Endothelial cell of umbilical vein (primary cell): ENCODE results near the gene SLC7A8. TPM values are rescaled to one million over a fixed set of nuclear protein-coding genes. Genes with fewer than 3 reads are reported as not detected.

ENCODE experiments used
- BruUV-seq: library from RNA; stranded (reverse); fragments of 400-500 nt; replicated peaks from 2 replicates; lab custom pipeline; 2021; lab: Mats Ljungman, UMichigan
- CTCF ChIA-PET: fragments of 300-600, 350-600 bp; sonication (Branson Sonifier 250); formaldehyde crosslinking; loops from one replicate; lab custom pipeline; 2021; ENCODE audit warnings: antibody characterized with exemption, inconsistent platforms; lab: Charles Lee
- POLR2A ChIA-PET: fragments of 300-600, 350-600 bp; sonication (Branson Sonifier 250); formaldehyde crosslinking; loops from one replicate; lab custom pipeline; 2021; ENCODE audit warnings: antibody characterized with exemption, inconsistent platforms; lab: Charles Lee
- DNase-seq: peaks from one replicate; pipeline ENCODE4 v3.0.0-alpha.2; 2011; ENCODE audit warnings: low read depth, low spot score
- FAIRE-seq: peaks from 2 replicates; lab custom pipeline; 2011; peaks lifted over from hg19 to GRCh38; lab: Jason Lieb, UNC
- H2AFZ ChIP-seq: 2 replicates; pipeline ENCODE4 v1.6.0; 2012; ENCODE audit warnings: low read depth, low read length, control low read depth, inconsistent platforms
- H3K27ac ChIP-seq: 2 replicates; pipeline ENCODE4 v1.5.1; 2011; ENCODE audit warnings: low read depth, mild to moderate bottlenecking, control low read depth, low read length, moderate library complexity; ENCODE audit not compliant: insufficient read depth
- H3K27me3 ChIP-seq, 2 experiments: 2 replicates each; pipeline versions ENCODE4 v1.6.0 to v1.6.1; 2011; ENCODE audit warnings: low read length in 2 of 2, mixed read lengths in 1 of 2; ENCODE audit not compliant: control insufficient read depth in 2 of 2, insufficient read depth in 2 of 2
- H3K36me3 ChIP-seq, 2 experiments: 2 replicates in 1 of 2; 3 replicates in 1 of 2; pipeline ENCODE4 v1.5.1; 2011; ENCODE audit warnings: low read length in 2 of 2, mild to moderate bottlenecking in 1 of 2, moderate library complexity in 1 of 2; ENCODE audit not compliant: control insufficient read depth in 2 of 2, insufficient read depth in 2 of 2; ENCODE audit errors: extremely low read depth in 1 of 2
- H3K4me1 ChIP-seq: 3 replicates; pipeline ENCODE4 v1.5.1; 2011; ENCODE audit warnings: mild to moderate bottlenecking, low read length; ENCODE audit not compliant: control insufficient read depth, insufficient read depth; ENCODE audit errors: extremely low read depth
- H3K4me2 ChIP-seq: 2 replicates; pipeline ENCODE4 v1.6.1; 2011; ENCODE audit warnings: low read length, control low read depth, mixed read lengths; ENCODE audit not compliant: insufficient read depth
- H3K4me3 ChIP-seq, 3 experiments: fragments of 200-600 bp in 1 of 3; sonication (generic), shearing (Covaris generic) in 1 of 3; replicated peaks in 1 of 3; 2 replicates each; pipeline ENCODE4 v1.5.1; 2011 to 2016; ENCODE audit warnings: control low read depth in 3 of 3, low read length in 3 of 3, mild to moderate bottlenecking in 2 of 3, inconsistent platforms in 1 of 3, low read depth in 1 of 3, moderate library complexity in 1 of 3; ENCODE audit not compliant: insufficient read depth in 1 of 3
- H3K79me2 ChIP-seq: 2 replicates; pipeline ENCODE4 v1.6.0; 2012; ENCODE audit warnings: low read length, inconsistent platforms; ENCODE audit not compliant: control insufficient read depth, insufficient read depth
- H3K9ac ChIP-seq: replicated peaks from 2 replicates; pipeline ENCODE3; 2011; ENCODE audit warnings: low read length, control low read depth; ENCODE audit not compliant: insufficient read depth; ENCODE audit errors: extremely low read depth
- H3K9me1 ChIP-seq: replicated peaks from 3 replicates; pipeline ENCODE4 v1.6.0; 2011; ENCODE audit warnings: mild to moderate bottlenecking, low read length; ENCODE audit not compliant: control insufficient read depth, insufficient read depth; ENCODE audit errors: extremely low read depth
- H3K9me3 ChIP-seq: replicated peaks from 2 replicates; pipeline ENCODE4 v1.5.1; 2012; ENCODE audit warnings: low read length, inconsistent platforms; ENCODE audit not compliant: control insufficient read depth, insufficient read depth
- H4K20me1 ChIP-seq: replicated peaks from 2 replicates; pipeline ENCODE3; 2011; ENCODE audit warnings: mild to moderate bottlenecking, low read length; ENCODE audit not compliant: control insufficient read depth, insufficient read depth; ENCODE audit errors: extremely low read depth
- CTCF ChIP-seq, 2 donors: IDR thresholded peaks; 1 replicate in 1 of 2; 2 replicates in 1 of 2; pipeline ENCODE4 v1.5.1; 2011; ENCODE audit warnings: low read length in 2 of 2, mild to moderate bottlenecking in 2 of 2, moderate library complexity in 2 of 2, control low read depth in 1 of 2, inconsistent platforms in 1 of 2, low read depth in 1 of 2; ENCODE audit not compliant: insufficient read depth in 1 of 2; ENCODE audit errors: extremely low read depth in 1 of 2
- EZH2 ChIP-seq: IDR thresholded peaks from 2 replicates; pipeline ENCODE4 v1.6.1; 2012; ENCODE audit warnings: borderline replicate concordance, low read depth, mild to moderate bottlenecking, moderate library complexity, low read length, inconsistent platforms; ENCODE audit not compliant: severe bottlenecking
- FOS ChIP-seq: IDR thresholded peaks from 2 replicates; pipeline ENCODE4 v1.6.1; 2011; ENCODE audit warnings: mild to moderate bottlenecking, low read length, moderate library complexity, borderline replicate concordance; ENCODE audit not compliant: insufficient read depth
- GATA2 ChIP-seq: IDR thresholded peaks from 2 replicates; pipeline ENCODE4 v1.7.0; 2011; ENCODE audit warnings: low read depth, mild to moderate bottlenecking, moderate library complexity, mixed read lengths, low read length; ENCODE audit not compliant: insufficient read length, insufficient read depth
- JUN ChIP-seq: IDR thresholded peaks from 2 replicates; pipeline ENCODE4 v1.6.1; 2011; ENCODE audit warnings: borderline replicate concordance, low read depth; ENCODE audit not compliant: insufficient read length, insufficient read depth
- MAX ChIP-seq: IDR thresholded peaks from 2 replicates; pipeline ENCODE4 v1.6.1; 2011; ENCODE audit not compliant: insufficient read depth, insufficient read length
- MYC ChIP-seq: IDR thresholded peaks from one replicate; pipeline ENCODE4 v1.6.1; 2011; ENCODE audit warnings: mild to moderate bottlenecking, low read depth, low read length
- POLR2A ChIP-seq: IDR thresholded peaks from 2 replicates; pipeline ENCODE4 v1.6.1; 2012; ENCODE audit warnings: low read depth, mild to moderate bottlenecking, control low read depth, low read length
- POLR2AphosphoS5 ChIP-seq: IDR thresholded peaks from 2 replicates; pipeline ENCODE4 v1.6.1; 2012; ENCODE audit warnings: low read depth, mild to moderate bottlenecking, control low read depth, low read length, moderate library complexity; ENCODE audit not compliant: insufficient read depth
- dilution Hi-C: fragments of 300-500 bp; cut with MboI; formaldehyde crosslinking; loops from one replicate; pipeline ENCODE4 v1.15.0; 2019; ENCODE audit warnings: low sequenced_read_pairs; ENCODE audit not compliant: extremely low pct_ligation_motif_present
- intact Hi-C: fragments of 100-400 bp; cut with micrococcal nuclease; formaldehyde crosslinking; loops from one replicate; pipeline ENCODE4 v1.10.0; 2022
- polyA plus RNA-seq, 4 experiments: library from polyadenylated mRNA; depleted of rRNA in 3 of 4; stranded (reverse) in 3 of 4; unstranded in 1 of 4; fragments of >200 nt; gene quantifications; 2 replicates each; pipeline versions ENCODE4 v1.2.1 to v1.2.3, GENCODE V29; 2011 to 2012; ENCODE audit warnings: missing spikeins in 1 of 4
- total RNA-seq: library from RNA; stranded (reverse); gene quantifications from 2 replicates; pipeline ENCODE4 v1.2.3, GENCODE V29; 2021

SLC7A8 gene
- total and polyA plus RNA-seq, 2 donors (not counting 3 experiments of a cell fraction or from before 2014, with no cell fraction given), result 0.76 to 1.1 TPM

- no peaks in the 10 kb centered on the region for H3K9me1 ChIP-seq
- H2AFZ ChIP-seq, result no peak overlapping the region
- no peaks in the 10 kb centered on the region for H3K9me3 ChIP-seq
- H3K4me3 ChIP-seq, result no peak overlapping the region
- TF ChIP-seq MYC, result no peak
- no peak for TF ChIP-seq CTCF (IDR thresholded peaks at IDR 0.05; ENCODE audit: extremely low read depth in 1 of 2, insufficient read depth in 1 of 2, low read depth in 1 of 2, low read length in 2 of 2)
- H3K27ac ChIP-seq, result no peak overlapping the region
- no peaks in the 10 kb centered on the region for H3K79me2 ChIP-seq
- no peaks in the 10 kb centered on the region for H3K27me3 ChIP-seq
- no peaks in the 10 kb centered on the region for H4K20me1 ChIP-seq
- intact Hi-C loops, result no loop called here
- POLR2A ChIA-PET, result interaction anchor here (0.7 kb wide), 1 partner anchor 70 kb away, joined by 3 read pairs; no protein-coding TSS in a partner anchor
- peak; percentile 68 for FAIRE-seq
- BruUV-seq, result no TSS peak
- no peak overlapping the region for H3K9ac ChIP-seq
- no peaks in the 10 kb centered on the region for H3K36me3 ChIP-seq
- DNase-seq, result no peak
- CTCF ChIA-PET, result interaction anchor here (0.7 to 14.5 kb wide), 4 partner anchors 14 to 54 kb away, joined by 4 to 1289 read pairs (median 5); partner anchors contain the start of genes ACIN1 and SLC7A8
- H3K4me2 ChIP-seq, result no peak overlapping the region
- peaks cover 35% of the 10 kb centered on the region for H3K4me1 ChIP-seq
- dilution Hi-C loops, result no loop called here
These were observed 58.4 kb downstream of the SLC7A8 start for GRCh38 chr14:23125011-23125410.

- Histone ChIP-seq H3K4me3 (no peak overlapping the region), H3K27me3 (no peaks in the 10 kb centered on the region), H3K9ac (no peak overlapping the region), H3K79me2 (no peaks in the 10 kb centered on the region), H3K9me3 (no peaks in the 10 kb centered on the region), H4K20me1 (no peaks in the 10 kb centered on the region), H3K9me1 (no peaks in the 10 kb centered on the region), H2AFZ (no peak overlapping the region), H3K4me2 (no peak overlapping the region), H3K36me3 (no peaks in the 10 kb centered on the region), H3K27ac (no peak overlapping the region), H3K4me1 (peaks cover 30% of the 10 kb centered on the region)
- FAIRE-seq (no peak), DNase-seq (no peak)
- ChIA-PET POLR2A (interaction anchor here (0.7 kb wide), 1 partner anchor 70 kb away, joined by 3 read pairs; no protein-coding TSS in a partner anchor), CTCF (interaction anchor here (0.7 to 14.5 kb wide), 4 partner anchors 15 to 55 kb away, joined by 4 to 1289 read pairs (median 5); partner anchors contain the start of genes ACIN1 and SLC7A8)
- dilution Hi-C loops, result no loop called here
- no TSS peak for BruUV-seq
- TF ChIP-seq FOS (no peak), POLR2AphosphoS5 (no peak), MAX (no peak), JUN (no peak), MYC (no peak), CTCF (IDR thresholded peaks at IDR 0.05; ENCODE audit: extremely low read depth in 1 of 2, insufficient read depth in 1 of 2, low read depth in 1 of 2, low read length in 2 of 2) (no peak), EZH2 (no peak), POLR2A (no peak), GATA2 (no peak)
- intact Hi-C loops, result no loop called here
These were observed 59.0 kb downstream of the SLC7A8 start for GRCh38 chr14:23124337-23124954.
